ENCODE results near the gene IQCK.

The IQCK gene

DNA sequence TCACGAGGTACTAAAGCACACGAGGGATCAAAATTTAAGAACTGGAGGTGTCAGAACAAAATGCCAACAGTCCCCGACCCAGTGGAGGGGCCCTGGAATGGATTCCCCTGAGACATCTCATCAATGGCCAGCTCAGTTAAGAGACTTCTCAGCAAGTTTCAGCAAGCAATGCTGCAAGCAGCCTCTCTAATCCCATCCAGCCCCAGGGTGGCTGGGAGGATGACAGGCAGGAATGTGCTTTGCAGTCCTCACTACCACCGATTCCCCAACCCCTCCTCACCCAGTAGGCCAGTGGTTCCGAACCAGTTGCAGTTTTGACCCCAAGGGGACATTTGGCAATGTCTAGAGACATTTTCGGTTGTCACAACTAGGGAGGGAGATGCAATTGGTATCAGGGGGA, 157.8 kb downstream of the IQCK start:
- no peak overlapping the region for H3K27ac ChIP-seq
- H4K20me1 ChIP-seq, result no peaks in the 10 kb centered on the region
- no peaks in the 10 kb centered on the region for H3K36me3 ChIP-seq
- H3K9me3 ChIP-seq, result no peaks in the 10 kb centered on the region
- no peak overlapping the region for H3K9ac ChIP-seq
- TF ChIP-seq Cebpa-rat (IDR thresholded peaks at IDR 0.05), result no peak
- H3K4me1 ChIP-seq, result peaks cover 17% of the 10 kb centered on the region
- H3K4me3 ChIP-seq, result no peak overlapping the region
- no peak overlapping the region for H3K4me2 ChIP-seq
- no peaks in the 10 kb centered on the region for H3K27me3 ChIP-seq

DNA sequence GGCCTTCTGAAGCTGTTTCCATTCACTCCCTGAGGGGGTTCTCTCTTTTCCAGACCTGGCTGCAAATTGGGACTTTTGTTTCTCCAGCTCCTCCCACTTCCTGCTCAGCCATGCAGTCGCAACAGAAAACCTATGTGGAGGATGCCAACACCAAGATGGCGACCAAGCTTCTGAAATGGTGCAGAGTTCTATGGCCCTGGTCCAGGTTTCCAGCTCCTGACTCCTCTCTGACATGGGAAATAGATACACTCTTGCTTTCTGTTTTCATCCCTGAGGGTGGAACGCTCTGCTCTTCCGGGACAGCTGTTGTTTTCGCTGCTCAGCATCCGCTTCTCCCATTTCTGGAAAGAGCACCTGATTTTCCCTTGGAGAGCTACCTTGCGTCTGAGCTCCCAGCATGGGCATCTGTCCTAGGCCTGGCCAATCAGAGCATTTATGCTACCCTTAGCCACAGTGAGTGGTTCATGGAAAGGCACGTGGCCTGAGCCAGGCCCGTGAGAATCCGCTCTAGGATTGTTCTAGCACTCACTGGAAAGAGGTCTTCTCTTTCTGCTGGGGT, 158.5 kb downstream of the IQCK start:
- H3K4me1 ChIP-seq, result peaks cover 17% of the 10 kb centered on the region

DNA sequence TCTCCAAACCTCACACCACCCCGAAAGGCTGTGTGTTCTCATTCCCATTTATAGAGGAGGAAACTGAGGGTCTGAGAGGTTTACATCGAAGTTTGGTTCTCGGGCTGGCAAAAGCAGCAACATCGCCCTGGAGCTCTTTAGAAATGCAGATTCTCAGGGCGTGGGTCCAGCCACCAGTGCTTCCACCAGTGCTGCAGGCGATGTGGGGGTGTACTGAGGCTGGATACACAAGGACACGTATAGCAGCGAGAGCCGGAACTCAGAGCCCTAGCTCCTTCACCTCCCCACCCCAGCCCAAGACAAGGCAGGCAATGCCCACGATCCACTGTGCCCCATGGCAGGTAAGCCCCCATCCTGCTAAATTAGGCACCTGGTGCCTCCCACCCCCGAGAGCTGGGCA, 160.7 kb downstream of the IQCK start:
- Histone ChIP-seq H3K4me3 (no peak overlapping the region), H3K9me3 (no peaks in the 10 kb centered on the region), H3K27ac (no peak overlapping the region), H3K9ac (no peak overlapping the region), H3K27me3 (peaks cover 25% of the 10 kb centered on the region), H3K36me3 (no peaks in the 10 kb centered on the region), H3K4me1 (peaks cover 25% of the 10 kb centered on the region), H3K4me2 (no peak overlapping the region), H4K20me1 (peaks cover 21% of the 10 kb centered on the region)
- no peak for TF ChIP-seq Cebpa-rat (IDR thresholded peaks at IDR 0.05)

More for the DNA sequence above, 158.5 kb downstream of the IQCK start:
- H3K27ac ChIP-seq, result no peak overlapping the region
- TF ChIP-seq Cebpa-rat (IDR thresholded peaks at IDR 0.05), result no peak
- H3K4me2 ChIP-seq, result no peak overlapping the region
- H3K9ac ChIP-seq, result no peak overlapping the region
- no peaks in the 10 kb centered on the region for H4K20me1 ChIP-seq
- H3K9me3 ChIP-seq, result no peaks in the 10 kb centered on the region
- no peaks in the 10 kb centered on the region for H3K36me3 ChIP-seq
- H3K4me3 ChIP-seq, result no peak overlapping the region
- peaks cover 3% of the 10 kb centered on the region for H3K27me3 ChIP-seq

DNA sequence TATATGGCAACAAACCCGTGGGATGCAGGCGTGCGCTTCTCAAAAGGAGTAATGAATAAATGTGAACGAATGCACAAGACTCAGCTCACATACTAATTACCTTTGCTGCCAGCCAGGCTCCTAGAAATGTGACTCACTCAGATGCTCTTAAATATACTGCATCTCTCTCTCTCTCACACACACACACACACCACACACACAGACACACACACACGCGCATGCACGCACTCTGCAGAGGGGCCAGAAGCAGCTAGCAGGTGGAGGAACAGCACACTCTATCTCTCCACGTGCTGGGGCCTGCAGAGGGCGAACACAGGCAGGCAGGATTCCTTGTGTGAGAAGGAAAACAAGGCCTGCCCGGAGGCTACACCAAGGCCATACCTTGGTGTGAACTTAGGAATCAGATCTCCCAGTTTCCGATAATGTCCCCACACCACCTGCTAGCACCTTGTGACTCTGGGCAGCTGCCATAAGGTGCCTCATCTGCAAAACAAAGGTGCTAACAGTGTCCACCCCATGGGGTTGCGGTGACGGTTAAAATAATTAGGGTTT, 161.2 kb downstream of the IQCK start:
- no peaks in the 10 kb centered on the region for H3K9me3 ChIP-seq
- H3K27ac ChIP-seq, result no peak overlapping the region
- H4K20me1 ChIP-seq, result peaks cover 21% of the 10 kb centered on the region
- H3K4me2 ChIP-seq, result no peak overlapping the region
- H3K27me3 ChIP-seq, result peaks cover 30% of the 10 kb centered on the region
- H3K9ac ChIP-seq, result no peak overlapping the region
- no peak overlapping the region for H3K4me3 ChIP-seq
- peaks cover 22% of the 10 kb centered on the region for H3K4me1 ChIP-seq
- TF ChIP-seq Cebpa-rat (IDR thresholded peaks at IDR 0.05), result no peak
- no peaks in the 10 kb centered on the region for H3K36me3 ChIP-seq

DNA sequence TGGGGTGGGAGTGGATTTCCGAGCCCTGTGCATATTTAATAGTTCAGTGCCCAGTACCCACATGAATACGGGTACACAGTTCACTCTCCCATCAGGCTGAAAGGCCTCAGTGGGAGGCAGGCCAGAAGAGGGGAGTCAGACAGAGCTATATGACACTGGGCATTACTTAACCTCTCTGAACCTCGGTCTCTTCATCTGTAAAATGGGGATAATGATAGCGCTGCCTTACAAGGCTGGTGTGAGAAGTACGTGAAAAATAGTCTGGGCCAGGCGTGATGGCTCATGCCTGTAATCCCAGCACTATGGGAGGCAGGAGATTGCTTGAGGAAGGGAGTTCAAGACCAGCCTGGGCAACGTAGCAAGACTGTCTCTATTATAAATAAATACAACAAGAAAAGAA, 163.0 kb downstream of the IQCK start:
- no peak overlapping the region for H3K9ac ChIP-seq
- no peak for TF ChIP-seq Cebpa-rat (IDR thresholded peaks at IDR 0.05)
- peaks cover 31% of the 10 kb centered on the region for H4K20me1 ChIP-seq
- no peaks in the 10 kb centered on the region for H3K9me3 ChIP-seq
- peaks cover 46% of the 10 kb centered on the region for H3K27me3 ChIP-seq
- no peak overlapping the region for H3K27ac ChIP-seq
- no peaks in the 10 kb centered on the region for H3K36me3 ChIP-seq
- H3K4me2 ChIP-seq, result no peak overlapping the region
- peaks cover 19% of the 10 kb centered on the region for H3K4me1 ChIP-seq
- no peak overlapping the region for H3K4me3 ChIP-seq

DNA sequence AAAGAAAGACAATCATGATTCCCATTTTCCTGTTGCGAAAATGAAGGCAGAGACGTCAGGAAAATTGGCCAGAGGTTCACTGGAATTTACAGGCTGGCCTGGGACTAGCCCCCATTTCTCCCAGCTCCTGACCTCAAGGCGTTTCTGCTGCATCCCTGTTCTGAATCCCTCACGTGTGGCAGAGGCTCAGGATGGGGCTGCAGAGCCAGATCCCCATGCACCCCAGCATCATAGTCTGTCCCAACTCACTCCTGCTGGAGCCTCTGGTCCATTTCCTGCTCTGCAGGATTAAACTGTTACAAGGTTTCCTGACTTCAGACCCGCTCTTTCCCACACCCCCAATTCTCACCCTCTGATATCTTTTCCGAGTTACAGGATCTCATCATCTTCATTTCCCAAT, 163.7 kb downstream of the IQCK start:
- no peaks in the 10 kb centered on the region for H3K9me3 ChIP-seq
- peaks cover 47% of the 10 kb centered on the region for H3K27me3 ChIP-seq
- peaks cover 20% of the 10 kb centered on the region for H3K4me1 ChIP-seq
- TF ChIP-seq Cebpa-rat (IDR thresholded peaks at IDR 0.05), result no peak
- H3K4me2 ChIP-seq, result no peak overlapping the region
- no peak overlapping the region for H3K27ac ChIP-seq
- H3K9ac ChIP-seq, result no peak overlapping the region
- H3K4me3 ChIP-seq, result no peak overlapping the region
- H3K36me3 ChIP-seq, result no peaks in the 10 kb centered on the region
- H4K20me1 ChIP-seq, result peaks cover 31% of the 10 kb centered on the region

DNA sequence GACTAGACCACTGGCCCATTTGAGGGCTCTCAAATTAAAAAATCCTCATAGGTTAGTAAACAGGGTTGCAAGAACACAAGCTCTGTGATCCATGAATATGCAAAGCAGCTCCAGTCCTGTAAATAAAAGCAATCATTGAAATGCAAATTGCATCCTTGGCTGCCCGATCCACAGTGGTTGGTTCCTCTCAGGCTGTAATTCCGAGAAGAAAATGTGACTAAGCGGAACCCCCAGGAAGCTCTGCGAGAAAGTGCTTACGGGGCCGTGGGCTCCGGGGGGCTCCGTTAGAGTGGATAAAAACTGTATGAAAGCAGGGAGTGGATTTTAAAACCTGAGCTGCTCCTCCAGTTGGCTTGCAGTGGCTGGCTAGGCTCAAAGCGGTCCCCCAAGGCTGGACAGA, 164.1 kb downstream of the IQCK start:
- Histone ChIP-seq H4K20me1 (peaks cover 31% of the 10 kb centered on the region), H3K4me2 (no peak overlapping the region), H3K36me3 (no peaks in the 10 kb centered on the region), H3K4me1 (peaks cover 20% of the 10 kb centered on the region), H3K9ac (no peak overlapping the region), H3K4me3 (no peak overlapping the region), H3K27me3 (peaks cover 47% of the 10 kb centered on the region), H3K9me3 (no peaks in the 10 kb centered on the region), H3K27ac (no peak overlapping the region)
- no peak for TF ChIP-seq Cebpa-rat (IDR thresholded peaks at IDR 0.05)

DNA sequence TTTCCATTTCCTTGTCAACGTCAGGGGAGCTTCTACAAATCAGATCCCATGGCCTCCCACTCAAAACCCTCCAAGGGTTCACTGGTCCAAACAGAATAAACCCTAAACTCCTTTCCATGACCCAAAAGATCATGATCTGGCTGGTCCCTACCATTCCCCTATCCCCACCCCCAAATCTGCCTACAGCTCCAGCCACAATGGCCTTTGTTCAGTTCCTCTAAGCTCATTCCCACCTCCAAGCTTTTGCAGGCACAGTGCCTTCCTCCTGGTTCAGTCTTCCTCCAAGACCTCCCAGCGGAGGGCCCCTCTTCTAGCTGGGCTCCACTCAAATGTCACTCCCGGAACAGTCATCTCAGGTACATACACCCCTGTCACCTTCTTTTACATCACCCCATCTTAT, 164.6 kb downstream of the IQCK start:
- no peak overlapping the region for H3K27ac ChIP-seq
- H3K9me3 ChIP-seq, result no peaks in the 10 kb centered on the region
- H3K9ac ChIP-seq, result no peak overlapping the region
- peaks cover 20% of the 10 kb centered on the region for H3K4me1 ChIP-seq
- H4K20me1 ChIP-seq, result peaks cover 31% of the 10 kb centered on the region
- H3K36me3 ChIP-seq, result no peaks in the 10 kb centered on the region
- no peak overlapping the region for H3K4me3 ChIP-seq
- peaks cover 47% of the 10 kb centered on the region for H3K27me3 ChIP-seq
- no peak overlapping the region for H3K4me2 ChIP-seq
- TF ChIP-seq Cebpa-rat (IDR thresholded peaks at IDR 0.05), result no peak

DNA sequence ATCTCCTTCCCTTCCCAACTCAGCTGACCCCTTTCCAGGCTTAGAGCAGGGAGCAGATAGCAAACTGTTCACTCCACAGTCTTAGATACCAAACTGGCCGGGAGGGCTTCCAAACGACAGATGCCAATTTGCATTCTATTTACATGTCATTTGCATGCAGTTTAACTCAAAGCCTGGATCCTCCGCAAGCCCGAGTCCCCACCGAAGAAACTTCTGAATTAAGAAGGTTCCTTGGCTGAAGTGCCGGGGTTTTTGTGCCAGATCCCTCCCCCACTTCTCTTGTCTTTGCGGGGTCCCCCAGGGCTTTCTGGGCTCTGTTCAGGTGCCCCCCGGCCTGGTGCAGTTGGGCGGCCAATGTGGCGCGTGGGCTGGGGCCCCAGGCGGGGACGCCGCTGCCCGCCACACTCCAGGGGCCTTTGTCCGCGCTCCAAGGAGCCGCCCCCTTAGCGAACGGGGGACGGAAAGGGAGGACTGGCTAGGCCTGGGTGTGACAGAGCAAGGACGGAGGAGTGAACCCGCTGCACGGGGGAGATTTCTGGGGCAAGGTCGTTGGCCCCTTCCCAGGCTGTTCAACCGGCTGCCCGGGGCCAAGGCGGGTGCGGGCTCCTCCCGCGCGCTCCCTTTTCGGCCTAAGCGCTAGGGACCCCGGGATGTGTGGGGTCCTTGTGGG, 165.4 kb downstream of the IQCK start:
- TF ChIP-seq Cebpa-rat (IDR thresholded peaks at IDR 0.05), result no peak
- Histone ChIP-seq H4K20me1 (peaks cover 31% of the 10 kb centered on the region), H3K27me3 (peaks cover 47% of the 10 kb centered on the region), H3K4me1 (peaks cover 20% of the 10 kb centered on the region), H3K9ac (no peak overlapping the region), H3K9me3 (no peaks in the 10 kb centered on the region), H3K4me3 (peak overlapping the region; percentile 69; the same call in 1 of the 2 replicates), H3K4me2 (peak overlapping the region; percentile 99), H3K27ac (no peak overlapping the region), H3K36me3 (no peaks in the 10 kb centered on the region)

DNA sequence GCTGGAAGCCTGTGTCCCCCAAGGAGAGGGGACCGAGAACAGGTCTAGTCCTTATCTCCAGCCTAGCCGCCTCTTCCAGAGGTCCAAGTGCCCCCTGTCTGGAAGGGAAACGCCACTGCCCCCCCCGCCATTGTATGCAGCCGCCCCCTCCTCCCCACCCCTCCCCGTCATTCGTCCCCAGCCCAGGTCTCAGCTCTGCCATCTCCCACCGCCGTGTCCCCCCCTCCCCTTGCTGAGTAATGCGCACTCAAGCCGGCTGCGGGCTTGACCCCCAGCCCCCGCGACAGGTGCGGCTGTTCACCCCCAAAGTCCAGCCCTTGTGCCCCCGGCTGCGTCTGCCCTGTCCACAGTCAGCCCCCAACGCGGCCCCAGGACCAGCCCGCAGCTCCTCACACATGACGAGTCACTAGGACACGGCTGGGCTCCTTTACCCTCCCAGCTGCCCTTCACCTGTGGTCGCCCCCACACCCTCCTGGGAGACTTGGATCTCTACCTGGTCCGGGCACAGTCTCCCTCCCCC, 166.0 kb downstream of the IQCK start:
- H3K4me3 ChIP-seq, result peak overlapping the region; percentile 69
- peak overlapping the region; percentile 99 for H3K4me2 ChIP-seq
- no peak overlapping the region for H3K27ac ChIP-seq
- peaks cover 31% of the 10 kb centered on the region for H4K20me1 ChIP-seq
- H3K36me3 ChIP-seq, result no peaks in the 10 kb centered on the region
- no peak for TF ChIP-seq Cebpa-rat (IDR thresholded peaks at IDR 0.05)
- H3K9me3 ChIP-seq, result no peaks in the 10 kb centered on the region
- H3K27me3 ChIP-seq, result peaks cover 47% of the 10 kb centered on the region
- peak overlapping the region; percentile 67; the same call in 1 of the 2 replicates for H3K9ac ChIP-seq
- peaks cover 20% of the 10 kb centered on the region for H3K4me1 ChIP-seq

Measured in BLaER1 (cell line).